WTC11 (cell line): ENCODE data around the gene TOR3A.

Source experiments
- FOXJ3 ChIP-seq: sonication (generic); formaldehyde crosslinking; IDR thresholded peaks from 2 replicates; pipeline ENCODE4 v1.9.0; 2021; ENCODE audit warnings: missing genetic modification reagents, mild to moderate bottlenecking, borderline replicate concordance
- GRHL2 ChIP-seq: fragments of 250-450 bp; sonication (Bioruptor Pico); IDR thresholded peaks from 2 replicates; pipeline ENCODE4 v1.8.0; 2022; ENCODE audit warnings: mild to moderate bottlenecking, moderate library complexity; ENCODE audit not compliant: insufficient replicate concordance, severe bottlenecking
- SP1 ChIP-seq: sonication (generic); formaldehyde crosslinking; conservative IDR thresholded peaks from 2 replicates; pipeline ENCODE4 v1.8.1; 2022; ENCODE audit warnings: missing genetic modification reagents
- TCF7 ChIP-seq: sonication (generic); formaldehyde crosslinking; IDR thresholded peaks from 2 replicates; pipeline ENCODE4 v1.8.0; 2022; ENCODE audit warnings: mild to moderate bottlenecking, low read depth, missing genetic modification reagents, moderate library complexity
- TF ChIP-seq, protein P1 (sequence below): fragments of 200-600 bp; IDR thresholded peaks from 2 replicates; pipeline ENCODE4 v1.8.0; 2022; ENCODE audit warnings: antibody characterized with exemption

GRCh38 chr1:179090522-179090921 is 8.7 kb downstream of the TOR3A start:
- TF ChIP-seq FOXJ3 (CRISPR knock-in tag) (no peak), SP1 (CRISPR knock-in tag) (no peak), TCF7 (no peak), GRHL2 (CRISPR knock-in tag) (no peak)
- TF ChIP-seq, protein P1, sequence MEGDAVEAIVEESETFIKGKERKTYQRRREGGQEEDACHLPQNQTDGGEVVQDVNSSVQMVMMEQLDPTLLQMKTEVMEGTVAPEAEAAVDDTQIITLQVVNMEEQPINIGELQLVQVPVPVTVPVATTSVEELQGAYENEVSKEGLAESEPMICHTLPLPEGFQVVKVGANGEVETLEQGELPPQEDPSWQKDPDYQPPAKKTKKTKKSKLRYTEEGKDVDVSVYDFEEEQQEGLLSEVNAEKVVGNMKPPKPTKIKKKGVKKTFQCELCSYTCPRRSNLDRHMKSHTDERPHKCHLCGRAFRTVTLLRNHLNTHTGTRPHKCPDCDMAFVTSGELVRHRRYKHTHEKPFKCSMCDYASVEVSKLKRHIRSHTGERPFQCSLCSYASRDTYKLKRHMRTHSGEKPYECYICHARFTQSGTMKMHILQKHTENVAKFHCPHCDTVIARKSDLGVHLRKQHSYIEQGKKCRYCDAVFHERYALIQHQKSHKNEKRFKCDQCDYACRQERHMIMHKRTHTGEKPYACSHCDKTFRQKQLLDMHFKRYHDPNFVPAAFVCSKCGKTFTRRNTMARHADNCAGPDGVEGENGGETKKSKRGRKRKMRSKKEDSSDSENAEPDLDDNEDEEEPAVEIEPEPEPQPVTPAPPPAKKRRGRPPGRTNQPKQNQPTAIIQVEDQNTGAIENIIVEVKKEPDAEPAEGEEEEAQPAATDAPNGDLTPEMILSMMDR: no peak
